Measurements from ENCODE around the gene ARFGEF2.

DNA sequence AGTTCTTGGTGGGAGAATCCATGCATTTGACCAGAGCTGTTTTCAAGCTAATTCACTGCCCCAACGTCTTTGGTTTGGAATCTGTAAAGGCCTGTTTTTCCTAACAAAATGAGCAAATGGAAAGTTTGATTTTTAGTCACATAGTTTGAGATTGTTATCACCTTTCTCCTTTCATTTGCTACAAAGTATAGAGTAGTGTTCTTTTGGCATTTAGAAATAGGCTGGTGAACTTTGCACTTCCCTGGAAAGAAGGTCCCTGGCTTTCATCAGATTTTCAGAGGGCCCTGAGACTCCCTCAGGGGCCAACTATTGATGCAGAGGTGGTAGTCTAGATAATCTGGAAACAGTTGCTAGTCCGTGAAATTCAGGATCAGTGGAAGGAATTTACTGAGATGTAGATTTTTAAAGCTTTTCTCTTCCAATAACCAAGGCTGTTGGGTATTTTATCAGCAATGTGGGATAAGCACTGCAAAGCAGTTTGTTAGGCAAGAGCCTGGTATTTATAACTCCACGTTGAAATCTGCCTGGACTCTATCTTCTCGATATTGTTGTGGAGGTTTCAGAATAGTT, 1.7 kb downstream of the ARFGEF2 start:
- TF ChIP-seq EP300 (IDR thresholded peaks at IDR 0.05; ENCODE audit: borderline replicate concordance) (no peak), TEAD4 (IDR thresholded peaks at IDR 0.05) (no peak), RAD21 (IDR thresholded peaks at IDR 0.05; ENCODE audit: low read depth) (no peak), CEBPB (IDR thresholded peaks at IDR 0.05) (no peak), FOXM1 (IDR thresholded peaks at IDR 0.05; ENCODE audit: borderline replicate concordance, low read depth) (no peak), CREB1 (IDR thresholded peaks at IDR 0.05; ENCODE audit: low read depth) (no peak), EGR1 (IDR thresholded peaks at IDR 0.05) (no peak)
- TF ChIP-seq, protein P1, sequence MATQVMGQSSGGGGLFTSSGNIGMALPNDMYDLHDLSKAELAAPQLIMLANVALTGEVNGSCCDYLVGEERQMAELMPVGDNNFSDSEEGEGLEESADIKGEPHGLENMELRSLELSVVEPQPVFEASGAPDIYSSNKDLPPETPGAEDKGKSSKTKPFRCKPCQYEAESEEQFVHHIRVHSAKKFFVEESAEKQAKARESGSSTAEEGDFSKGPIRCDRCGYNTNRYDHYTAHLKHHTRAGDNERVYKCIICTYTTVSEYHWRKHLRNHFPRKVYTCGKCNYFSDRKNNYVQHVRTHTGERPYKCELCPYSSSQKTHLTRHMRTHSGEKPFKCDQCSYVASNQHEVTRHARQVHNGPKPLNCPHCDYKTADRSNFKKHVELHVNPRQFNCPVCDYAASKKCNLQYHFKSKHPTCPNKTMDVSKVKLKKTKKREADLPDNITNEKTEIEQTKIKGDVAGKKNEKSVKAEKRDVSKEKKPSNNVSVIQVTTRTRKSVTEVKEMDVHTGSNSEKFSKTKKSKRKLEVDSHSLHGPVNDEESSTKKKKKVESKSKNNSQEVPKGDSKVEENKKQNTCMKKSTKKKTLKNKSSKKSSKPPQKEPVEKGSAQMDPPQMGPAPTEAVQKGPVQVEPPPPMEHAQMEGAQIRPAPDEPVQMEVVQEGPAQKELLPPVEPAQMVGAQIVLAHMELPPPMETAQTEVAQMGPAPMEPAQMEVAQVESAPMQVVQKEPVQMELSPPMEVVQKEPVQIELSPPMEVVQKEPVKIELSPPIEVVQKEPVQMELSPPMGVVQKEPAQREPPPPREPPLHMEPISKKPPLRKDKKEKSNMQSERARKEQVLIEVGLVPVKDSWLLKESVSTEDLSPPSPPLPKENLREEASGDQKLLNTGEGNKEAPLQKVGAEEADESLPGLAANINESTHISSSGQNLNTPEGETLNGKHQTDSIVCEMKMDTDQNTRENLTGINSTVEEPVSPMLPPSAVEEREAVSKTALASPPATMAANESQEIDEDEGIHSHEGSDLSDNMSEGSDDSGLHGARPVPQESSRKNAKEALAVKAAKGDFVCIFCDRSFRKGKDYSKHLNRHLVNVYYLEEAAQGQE (IDR thresholded peaks at IDR 0.05; ENCODE audit: low read depth), result no peak
- TF ChIP-seq, protein P2, sequence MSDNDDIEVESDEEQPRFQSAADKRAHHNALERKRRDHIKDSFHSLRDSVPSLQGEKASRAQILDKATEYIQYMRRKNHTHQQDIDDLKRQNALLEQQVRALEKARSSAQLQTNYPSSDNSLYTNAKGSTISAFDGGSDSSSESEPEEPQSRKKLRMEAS (IDR thresholded peaks at IDR 0.05), result no peak
